ENCODE results near the gene CENPX.

Gene CENPX

DNA sequence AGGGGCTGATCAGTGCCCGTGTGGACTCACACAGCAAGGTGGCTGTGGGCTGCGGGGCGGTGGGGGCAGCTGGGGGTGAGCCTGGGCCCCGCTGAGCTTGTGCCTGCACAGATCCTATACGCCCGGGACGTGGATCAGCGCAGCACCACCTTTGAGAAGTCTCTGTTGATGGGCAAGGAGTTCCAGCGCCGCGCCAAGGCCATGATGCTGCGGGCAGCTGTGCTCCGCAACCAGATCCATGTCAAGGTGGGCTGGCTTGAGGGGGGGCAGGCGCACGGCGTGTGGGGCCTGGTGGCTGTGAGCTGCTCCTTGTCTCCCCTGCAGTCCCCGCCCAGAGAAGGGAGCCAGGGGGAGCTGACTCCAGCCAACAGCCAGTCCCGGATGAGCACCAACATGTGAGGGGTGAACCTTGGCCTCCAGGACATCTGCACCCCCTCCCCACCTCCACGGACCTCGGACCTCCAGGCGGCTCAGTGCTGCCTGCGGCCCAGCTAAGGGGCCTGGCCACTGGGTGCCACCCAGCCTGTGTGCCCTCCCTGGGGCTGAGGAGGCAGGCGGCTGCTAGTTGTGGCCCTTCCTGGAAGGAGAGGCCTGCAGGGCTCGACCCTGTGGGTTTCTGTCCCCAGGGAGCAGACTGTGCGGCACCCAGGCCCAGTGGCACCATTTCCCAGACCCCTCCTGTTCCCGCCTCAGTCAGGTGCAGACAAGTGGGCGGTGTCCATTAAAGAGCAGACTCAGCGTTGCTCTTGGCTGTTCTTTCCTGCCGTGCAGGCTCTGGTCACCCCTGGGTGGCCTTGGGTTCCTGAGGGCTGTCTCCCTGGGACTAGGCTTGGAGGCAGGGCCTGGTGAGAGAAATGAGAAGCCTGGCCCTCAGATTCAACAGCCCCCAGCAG is 34.3 kb upstream of the CENPX start:
- peaks cover 3% of the 10 kb centered on the region in 2 donors for H3K4me1 ChIP-seq (ENCODE audit: control insufficient read depth in 2 of 2, insufficient read depth in 1 of 2, low read depth in 1 of 2, low read length in 2 of 2)
- no peak overlapping the region for H2BK120ac ChIP-seq (ENCODE audit: low read depth, low read length)
- H3K18ac ChIP-seq (ENCODE audit: low read length) = no peak overlapping the region

DNA sequence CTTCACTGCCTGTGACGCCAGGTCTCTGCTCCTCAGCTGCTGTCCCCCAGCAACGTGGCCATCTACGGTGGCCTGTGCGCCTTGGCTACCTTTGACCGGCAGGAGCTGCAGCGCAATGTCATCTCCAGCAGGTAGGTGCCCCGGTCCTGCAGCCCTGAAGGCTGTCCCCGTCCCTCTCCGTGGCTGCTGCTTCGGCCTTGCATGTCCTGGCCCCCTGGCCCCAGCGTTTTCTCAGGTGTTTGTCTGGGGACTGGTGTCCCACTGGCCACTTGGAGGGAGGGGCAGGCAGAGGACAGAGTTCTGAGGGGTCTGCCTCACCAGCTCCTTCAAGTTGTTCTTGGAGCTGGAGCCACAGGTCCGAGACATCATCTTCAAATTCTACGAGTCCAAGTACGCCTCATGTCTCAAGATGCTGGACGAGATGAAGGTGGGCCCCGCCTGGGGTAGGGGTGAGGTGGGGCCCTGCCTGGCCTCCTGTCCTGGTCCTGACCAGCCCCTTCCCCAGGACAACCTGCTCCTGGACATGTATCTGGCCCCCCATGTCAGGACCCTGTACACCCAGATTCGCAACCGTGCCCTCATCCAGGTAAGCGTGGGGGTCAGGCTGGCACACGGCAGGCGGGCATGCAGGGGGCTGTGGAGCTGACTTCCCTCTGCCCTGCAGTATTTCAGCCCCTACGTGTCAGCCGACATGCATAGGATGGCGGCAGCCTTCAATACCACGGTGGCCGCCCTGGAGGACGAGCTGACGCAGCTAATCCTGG is 33.5 kb upstream of the CENPX start:
- Histone ChIP-seq H3K23ac (ENCODE audit: low read depth, low read length, poor library complexity) (peak overlapping the region; percentile 44), H2BK12ac (ENCODE audit: low read length) (no peak overlapping the region), H3K18ac (ENCODE audit: low read length) (no peak overlapping the region), H3K14ac (ENCODE audit: low read length) (no peak overlapping the region), H3K4me1 (ENCODE audit: control insufficient read depth in 2 of 2, insufficient read depth in 1 of 2, low read depth in 1 of 2, low read length in 2 of 2) (peaks cover 3% of the 10 kb centered on the region in 2 donors), H3K27me3 (ENCODE audit: control insufficient read depth in 3 of 3, insufficient read depth in 3 of 3, low read depth in 1 of 3, low read length in 3 of 3) (no peaks in the 10 kb centered on the region), H3K4me2 (ENCODE audit: insufficient read depth, low read length, poor library complexity, severe bottlenecking) (no peak overlapping the region), H3K79me1 (ENCODE audit: low read depth, low read length) (peaks cover 12% of the 10 kb centered on the region), H3K9ac (ENCODE audit: low read depth, low read length, poor library complexity) (peak overlapping the region; percentile 38), H2BK15ac (ENCODE audit: low read length) (no peak overlapping the region), H2BK5ac (ENCODE audit: low read length) (peak overlapping the region; percentile 13), H3K27ac (replicated peaks; ENCODE audit: low read length) (no peak overlapping the region), H2AK5ac (ENCODE audit: low read depth, low read length) (no peak overlapping the region), H3K4me3 (ENCODE audit: low read length in 2 of 2) (no peak overlapping the region), H3K4ac (ENCODE audit: low read length) (no peak overlapping the region), H4K8ac (ENCODE audit: low read depth, low read length) (peak overlapping the region; percentile 96), H4K91ac (ENCODE audit: low read depth, low read length, poor library complexity) (no peak overlapping the region), H2AFZ (ENCODE audit: low read length) (no peak overlapping the region), H3K9me3 (replicated peaks in 1 of 2; ENCODE audit: control insufficient read depth in 2 of 2, insufficient read depth in 1 of 2, low read depth in 1 of 2, low read length in 2 of 2) (no peaks in the 10 kb centered on the region), H3K36me3 (replicated peaks in 1 of 2; ENCODE audit: control insufficient read depth in 2 of 2, insufficient read depth in 2 of 2, low read length in 2 of 2) (peaks cover 58 to 81% of the 10 kb centered on the region in 2 donors), H2BK120ac (ENCODE audit: low read depth, low read length) (no peak overlapping the region)
- whole genome bisulfite sequencing, 2 donors (ENCODE audit: extremely low coverage in 2 of 2, insufficient read length in 2 of 2, insufficient replicate concordance in 1 of 2) = no CpG with 5 or more reads among the region's 28 CpGs
- no peak for DNase-seq (ENCODE audit: low spot score)

More for the DNA sequence above, 34.3 kb upstream of the CENPX start:
- Histone ChIP-seq H2BK15ac (ENCODE audit: low read length) (no peak overlapping the region), H3K27me3 (ENCODE audit: control insufficient read depth in 3 of 3, insufficient read depth in 3 of 3, low read depth in 1 of 3, low read length in 3 of 3) (no peaks in the 10 kb centered on the region), H3K9me3 (replicated peaks in 1 of 2; ENCODE audit: control insufficient read depth in 2 of 2, insufficient read depth in 1 of 2, low read depth in 1 of 2, low read length in 2 of 2) (no peaks in the 10 kb centered on the region), H2BK12ac (ENCODE audit: low read length) (no peak overlapping the region), H3K4ac (ENCODE audit: low read length) (no peak overlapping the region), H3K4me2 (ENCODE audit: insufficient read depth, low read length, poor library complexity, severe bottlenecking) (no peak overlapping the region), H2AK5ac (ENCODE audit: low read depth, low read length) (no peak overlapping the region), H3K27ac (replicated peaks; ENCODE audit: low read length) (no peak overlapping the region), H4K91ac (ENCODE audit: low read depth, low read length, poor library complexity) (no peak overlapping the region), H3K4me3 (ENCODE audit: low read length in 2 of 2) (no peak overlapping the region), H3K14ac (ENCODE audit: low read length) (no peak overlapping the region), H4K8ac (ENCODE audit: low read depth, low read length) (peak overlapping the region; percentile 96), H3K79me1 (ENCODE audit: low read depth, low read length) (peaks cover 14% of the 10 kb centered on the region), H2AFZ (ENCODE audit: low read length) (no peak overlapping the region), H3K36me3 (replicated peaks in 1 of 2; ENCODE audit: control insufficient read depth in 2 of 2, insufficient read depth in 2 of 2, low read length in 2 of 2) (peaks cover 64 to 87% of the 10 kb centered on the region in 2 donors), H3K9ac (ENCODE audit: low read depth, low read length, poor library complexity) (peak overlapping the region; percentile 30), H3K23ac (ENCODE audit: low read depth, low read length, poor library complexity) (peak overlapping the region; percentile 44), H2BK5ac (ENCODE audit: low read length) (no peak overlapping the region)
- no peak for DNase-seq (ENCODE audit: low spot score)
- no CpG with 5 or more reads among the region's 29 CpGs for WGBS, 2 donors (ENCODE audit: extremely low coverage in 2 of 2, insufficient read length in 2 of 2, insufficient replicate concordance in 1 of 2)

GRCh38 chr17:82055023-82055964 is 32.6 kb upstream of the CENPX start:
- Histone ChIP-seq H2BK5ac (ENCODE audit: low read length) (peak overlapping the region; percentile 24), H3K23ac (ENCODE audit: low read depth, low read length, poor library complexity) (peak overlapping the region; percentile 73), H3K4me1 (ENCODE audit: control insufficient read depth in 2 of 2, insufficient read depth in 1 of 2, low read depth in 1 of 2, low read length in 2 of 2) (peaks cover 7% of the 10 kb centered on the region in 2 donors), H3K4me2 (ENCODE audit: insufficient read depth, low read length, poor library complexity, severe bottlenecking) (no peak overlapping the region), H3K9ac (ENCODE audit: low read depth, low read length, poor library complexity) (peak overlapping the region; percentile 70), H2BK12ac (ENCODE audit: low read length) (no peak overlapping the region), H3K4ac (ENCODE audit: low read length) (no peak overlapping the region), H2BK120ac (ENCODE audit: low read depth, low read length) (no peak overlapping the region), H2AFZ (ENCODE audit: low read length) (no peak overlapping the region), H3K14ac (ENCODE audit: low read length) (no peak overlapping the region), H3K79me1 (ENCODE audit: low read depth, low read length) (peaks cover 17% of the 10 kb centered on the region), H4K8ac (ENCODE audit: low read depth, low read length) (peak overlapping the region; percentile 65), H4K91ac (ENCODE audit: low read depth, low read length, poor library complexity) (no peak overlapping the region), H3K36me3 (replicated peaks in 1 of 2; ENCODE audit: control insufficient read depth in 2 of 2, insufficient read depth in 2 of 2, low read length in 2 of 2) (peaks cover 51 to 76% of the 10 kb centered on the region in 2 donors), H3K4me3 (ENCODE audit: low read length in 2 of 2) (no peak overlapping the region), H2AK5ac (ENCODE audit: low read depth, low read length) (no peak overlapping the region), H2BK15ac (ENCODE audit: low read length) (no peak overlapping the region), H3K27me3 (ENCODE audit: control insufficient read depth in 3 of 3, insufficient read depth in 3 of 3, low read depth in 1 of 3, low read length in 3 of 3) (no peaks in the 10 kb centered on the region), H3K9me3 (replicated peaks in 1 of 2; ENCODE audit: control insufficient read depth in 2 of 2, insufficient read depth in 1 of 2, low read depth in 1 of 2, low read length in 2 of 2) (no peaks in the 10 kb centered on the region), H3K18ac (ENCODE audit: low read length) (peak overlapping the region; percentile 17), H3K27ac (replicated peaks; ENCODE audit: low read length) (no peak overlapping the region)
- DNase-seq (ENCODE audit: low spot score) = no peak
- no CpG with 5 or more reads among the region's 26 CpGs for WGBS, 2 donors (ENCODE audit: extremely low coverage in 2 of 2, insufficient read length in 2 of 2, insufficient replicate concordance in 1 of 2)
